ENCODE data around the gene GOLGA6D.
"Not testable (repeated sequence)": the region's sequence is repeated elsewhere in the genome, so short reads cannot be mapped to it uniquely, and the experiment has no call there.

DNA sequence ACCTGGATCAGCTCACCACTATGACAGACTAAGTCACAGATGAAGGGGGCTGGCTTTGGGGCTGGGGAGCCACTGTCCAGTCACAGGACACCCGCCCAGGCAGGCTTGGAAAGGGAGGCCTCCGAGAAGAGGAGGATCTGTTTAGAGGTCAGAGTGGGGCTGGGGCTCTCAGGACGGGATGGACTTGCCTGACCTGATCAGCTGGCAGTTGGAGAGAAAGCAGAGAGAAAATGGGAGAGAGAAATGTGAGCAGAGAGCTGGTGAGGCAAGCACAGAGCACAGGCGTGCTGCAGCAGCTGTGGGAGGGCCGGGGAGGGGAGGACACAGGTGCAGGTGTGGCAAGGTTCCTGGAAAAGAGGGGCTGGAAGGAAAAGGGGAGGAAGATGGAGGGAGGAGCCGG, 17.4 kb downstream of the GOLGA6D start:
- TF ChIP-seq, protein P1, sequence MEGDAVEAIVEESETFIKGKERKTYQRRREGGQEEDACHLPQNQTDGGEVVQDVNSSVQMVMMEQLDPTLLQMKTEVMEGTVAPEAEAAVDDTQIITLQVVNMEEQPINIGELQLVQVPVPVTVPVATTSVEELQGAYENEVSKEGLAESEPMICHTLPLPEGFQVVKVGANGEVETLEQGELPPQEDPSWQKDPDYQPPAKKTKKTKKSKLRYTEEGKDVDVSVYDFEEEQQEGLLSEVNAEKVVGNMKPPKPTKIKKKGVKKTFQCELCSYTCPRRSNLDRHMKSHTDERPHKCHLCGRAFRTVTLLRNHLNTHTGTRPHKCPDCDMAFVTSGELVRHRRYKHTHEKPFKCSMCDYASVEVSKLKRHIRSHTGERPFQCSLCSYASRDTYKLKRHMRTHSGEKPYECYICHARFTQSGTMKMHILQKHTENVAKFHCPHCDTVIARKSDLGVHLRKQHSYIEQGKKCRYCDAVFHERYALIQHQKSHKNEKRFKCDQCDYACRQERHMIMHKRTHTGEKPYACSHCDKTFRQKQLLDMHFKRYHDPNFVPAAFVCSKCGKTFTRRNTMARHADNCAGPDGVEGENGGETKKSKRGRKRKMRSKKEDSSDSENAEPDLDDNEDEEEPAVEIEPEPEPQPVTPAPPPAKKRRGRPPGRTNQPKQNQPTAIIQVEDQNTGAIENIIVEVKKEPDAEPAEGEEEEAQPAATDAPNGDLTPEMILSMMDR (IDR thresholded peaks at IDR 0.05) = not testable (repeated sequence)
- not testable (repeated sequence) for TF ChIP-seq EZH2 (IDR thresholded peaks at IDR 0.05; ENCODE audit: borderline replicate concordance, insufficient read depth, low read depth, low read length, poor library complexity, severe bottlenecking)
